Natural killer cell (primary cell): Measurements from ENCODE around the gene TRAP1. TPM values are rescaled to one million over a fixed set of nuclear protein-coding genes. Genes with fewer than 3 reads are reported as not detected.

Source experiments
- ATAC-seq, 3 donors: fragments of 150-1000 bp in 2 of 3; fragments of 200-7000 bp in 1 of 3; cut with Tn5 transposase; 1 replicate in 1 of 3; 2 replicates in 2 of 3; pipeline ENCODE4 v1.10.0; 2021; ENCODE audit warnings: mild to moderate bottlenecking in 2 of 3, moderate library complexity in 2 of 3
- DNase-seq, 2 donors: peaks; one replicate each; pipeline versions ENCODE4 v3.0.0 to v3.0.0-alpha.2; 2013 to 2021; ENCODE audit warnings: mixed read lengths in 1 of 2
- H3K27ac ChIP-seq: one replicate; pipeline ENCODE4 v1.5.1; 2013; ENCODE audit warnings: mild to moderate bottlenecking, low read length
- H3K27me3 ChIP-seq: one replicate; pipeline ENCODE4 v1.6.1; 2013; ENCODE audit warnings: low read length; ENCODE audit not compliant: control insufficient read depth, insufficient read depth
- H3K36me3 ChIP-seq: one replicate; pipeline ENCODE4 v1.6.1; 2013; ENCODE audit warnings: low read length; ENCODE audit not compliant: control insufficient read depth, insufficient read depth
- H3K4me1 ChIP-seq: one replicate; pipeline ENCODE4 v1.6.1; 2013; ENCODE audit warnings: low read length; ENCODE audit not compliant: control insufficient read depth, insufficient read depth
- H3K4me3 ChIP-seq: one replicate; pipeline ENCODE4 v1.5.1; 2013; ENCODE audit warnings: low read length
- H3K9me3 ChIP-seq: one replicate; pipeline ENCODE4 v1.6.1; 2013; ENCODE audit warnings: low read length; ENCODE audit not compliant: control insufficient read depth, insufficient read depth
- H3K27ac Mint-ChIP-seq, 2 donors: one replicate each; pipeline ENCODE4 v1.8.0; 2022; ENCODE audit warnings: mild to moderate bottlenecking in 2 of 2, mixed read lengths in 2 of 2, moderate library complexity in 1 of 2
- H3K27me3 Mint-ChIP-seq, 2 donors: one replicate each; pipeline ENCODE4 v1.8.0; 2022; ENCODE audit warnings: low read depth in 2 of 2, mixed read lengths in 2 of 2
- H3K36me3 Mint-ChIP-seq: one replicate; pipeline ENCODE4 v1.8.0; 2022; ENCODE audit warnings: mixed read lengths
- H3K4me1 Mint-ChIP-seq, 2 donors: one replicate each; pipeline ENCODE4 v1.8.0; 2022; ENCODE audit warnings: mixed read lengths in 2 of 2
- H3K4me3 Mint-ChIP-seq: one replicate; pipeline ENCODE4 v1.8.0; 2022; ENCODE audit warnings: mild to moderate bottlenecking, moderate library complexity, mixed read lengths
- H3K9me3 Mint-ChIP-seq, 2 donors: one replicate each; pipeline ENCODE4 v1.8.0; 2022; ENCODE audit warnings: mixed read lengths in 2 of 2
- WGBS: methylation state at CpG from one replicate; pipeline ENCODE4 v1.1.7; 2013; ENCODE audit warnings: missing lambda C conversion rate; ENCODE audit not compliant: insufficient coverage; 5-methylcytosine and 5-hydroxymethylcytosine counted together
- intact Hi-C: fragments of 100-400 bp; cut with micrococcal nuclease; formaldehyde crosslinking; loops from one replicate; pipeline ENCODE4 v1.14.2; 2022
- total RNA-seq, 4 donors: library from RNA; stranded (reverse); fragments of 120-200 nt in 1 of 4; gene quantifications; one replicate each; pipeline versions ENCODE4 v1.2.3 to v1.2.4, GENCODE V29; 2013 to 2022
- TF ChIP-seq, protein P1 (sequence below): fragments of 200-600 bp; IDR thresholded peaks from one replicate; pipeline ENCODE4 v1.8.0; 2022; ENCODE audit warnings: antibody characterized with exemption

Gene TRAP1
- total RNA-seq, 3 donors from 2014 or later (not counting 1 experiment from before 2014, with no cell fraction given): 33.7 to 56.7 (median 54.6) TPM

DNA sequence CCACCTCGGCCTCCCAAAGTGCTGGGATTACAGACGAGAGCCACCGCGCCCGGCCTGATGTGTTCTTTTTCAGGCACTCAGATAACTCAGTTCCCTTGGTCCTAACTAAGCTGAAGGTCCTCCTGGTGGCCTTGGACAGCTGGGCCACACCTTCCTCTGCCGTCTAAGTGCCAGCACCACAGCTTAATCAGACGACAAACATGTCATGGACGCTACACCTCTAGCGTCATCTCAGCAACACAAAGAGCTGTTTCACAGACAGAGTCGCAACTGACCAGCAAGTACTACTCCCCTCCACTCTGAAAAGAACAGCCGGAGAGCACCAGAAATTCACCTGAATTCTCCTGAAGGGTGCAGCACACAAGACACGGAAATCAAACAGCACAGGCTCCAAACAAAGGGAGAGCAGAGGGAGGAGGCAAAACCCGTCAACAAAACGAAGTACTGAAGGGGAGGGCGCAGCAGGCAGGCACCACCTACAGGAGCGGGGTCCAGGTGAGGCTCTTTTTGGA lies 4.4 kb downstream of the TRAP1 start:
- Histone ChIP-seq H3K9me3 (no peaks in the 10 kb centered on the region), H3K27me3 (no peaks in the 10 kb centered on the region), H3K27ac (no peak overlapping the region), H3K36me3 (no peaks in the 10 kb centered on the region), H3K4me3 (no peak overlapping the region), H3K4me1 (peaks cover 11% of the 10 kb centered on the region)
- TF ChIP-seq, protein P1, sequence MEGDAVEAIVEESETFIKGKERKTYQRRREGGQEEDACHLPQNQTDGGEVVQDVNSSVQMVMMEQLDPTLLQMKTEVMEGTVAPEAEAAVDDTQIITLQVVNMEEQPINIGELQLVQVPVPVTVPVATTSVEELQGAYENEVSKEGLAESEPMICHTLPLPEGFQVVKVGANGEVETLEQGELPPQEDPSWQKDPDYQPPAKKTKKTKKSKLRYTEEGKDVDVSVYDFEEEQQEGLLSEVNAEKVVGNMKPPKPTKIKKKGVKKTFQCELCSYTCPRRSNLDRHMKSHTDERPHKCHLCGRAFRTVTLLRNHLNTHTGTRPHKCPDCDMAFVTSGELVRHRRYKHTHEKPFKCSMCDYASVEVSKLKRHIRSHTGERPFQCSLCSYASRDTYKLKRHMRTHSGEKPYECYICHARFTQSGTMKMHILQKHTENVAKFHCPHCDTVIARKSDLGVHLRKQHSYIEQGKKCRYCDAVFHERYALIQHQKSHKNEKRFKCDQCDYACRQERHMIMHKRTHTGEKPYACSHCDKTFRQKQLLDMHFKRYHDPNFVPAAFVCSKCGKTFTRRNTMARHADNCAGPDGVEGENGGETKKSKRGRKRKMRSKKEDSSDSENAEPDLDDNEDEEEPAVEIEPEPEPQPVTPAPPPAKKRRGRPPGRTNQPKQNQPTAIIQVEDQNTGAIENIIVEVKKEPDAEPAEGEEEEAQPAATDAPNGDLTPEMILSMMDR: no peak
- ATAC-seq: no peak
- H3K4me1 Mint-ChIP-seq: peaks cover 12 to 18% of the 10 kb centered on the region in 2 donors
- DNase-seq: no peak
- no peaks in the 10 kb centered on the region for H3K9me3 Mint-ChIP-seq
- H3K27me3 Mint-ChIP-seq: no peaks in the 10 kb centered on the region
- no peaks in the 10 kb centered on the region for H3K36me3 Mint-ChIP-seq
- H3K27ac Mint-ChIP-seq: no peak overlapping the region
- intact Hi-C loops: no loop called here
- H3K4me3 Mint-ChIP-seq: no peak overlapping the region
- 96% methylated on average over 16 of the region's 16 CpGs for WGBS

DNA sequence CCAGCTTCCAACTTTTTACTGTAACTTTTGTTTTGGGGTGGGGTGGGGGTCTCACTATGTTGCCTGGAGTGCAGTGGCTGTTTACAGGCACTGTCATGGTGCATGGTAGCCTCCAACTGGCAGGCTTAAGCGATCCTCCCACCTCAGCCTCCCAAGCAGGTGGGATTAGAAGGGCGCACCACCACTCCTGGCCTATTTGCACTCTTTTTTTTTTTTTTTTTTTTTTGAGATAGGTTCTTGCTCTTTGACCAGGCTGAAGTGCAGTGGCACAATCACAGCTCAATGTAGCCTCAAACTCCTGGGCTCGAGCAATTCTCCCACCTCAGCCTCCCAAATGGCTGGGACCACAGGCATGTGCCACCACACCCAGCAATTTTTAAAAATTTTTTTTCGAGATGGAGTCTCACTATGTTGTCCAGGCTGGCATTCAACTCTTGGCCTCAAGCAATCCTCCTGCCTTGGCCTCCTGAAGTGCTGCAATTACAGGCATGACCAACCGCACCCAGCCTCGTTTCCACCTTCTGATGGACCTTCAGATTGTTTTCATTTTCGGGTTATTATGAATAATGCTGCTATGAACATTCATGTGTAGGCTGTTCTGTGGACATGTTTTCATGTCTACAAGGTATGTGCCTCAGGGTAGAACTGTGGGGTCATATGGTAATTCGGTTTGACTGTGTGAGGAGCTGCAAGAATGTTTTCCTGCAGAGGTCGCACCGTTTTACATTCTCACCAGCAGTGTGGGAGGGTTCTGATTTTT lies 10.9 kb downstream of the TRAP1 start:
- DNase-seq (no peak), ATAC-seq (no peak)
- H3K36me3 Mint-ChIP-seq: no peaks in the 10 kb centered on the region
- intact Hi-C loops: no loop called here
- no peaks in the 10 kb centered on the region for H3K36me3 ChIP-seq
- TF ChIP-seq, protein P1: no peak
- H3K4me3 Mint-ChIP-seq: no peak overlapping the region
- no peak overlapping the region for H3K27ac ChIP-seq
- no peak overlapping the region for H3K4me3 ChIP-seq
- no peaks in the 10 kb centered on the region for H3K27me3 ChIP-seq
- H3K9me3 ChIP-seq: no peaks in the 10 kb centered on the region
- H3K27ac Mint-ChIP-seq: no peak overlapping the region
- H3K27me3 Mint-ChIP-seq: no peaks in the 10 kb centered on the region
- WGBS: 78% methylated on average over 10 of the region's 10 CpGs
- H3K9me3 Mint-ChIP-seq: no peaks in the 10 kb centered on the region
- H3K4me1 ChIP-seq: no peaks in the 10 kb centered on the region
- peaks cover 0 to 7% of the 10 kb centered on the region in 2 donors for H3K4me1 Mint-ChIP-seq

DNA sequence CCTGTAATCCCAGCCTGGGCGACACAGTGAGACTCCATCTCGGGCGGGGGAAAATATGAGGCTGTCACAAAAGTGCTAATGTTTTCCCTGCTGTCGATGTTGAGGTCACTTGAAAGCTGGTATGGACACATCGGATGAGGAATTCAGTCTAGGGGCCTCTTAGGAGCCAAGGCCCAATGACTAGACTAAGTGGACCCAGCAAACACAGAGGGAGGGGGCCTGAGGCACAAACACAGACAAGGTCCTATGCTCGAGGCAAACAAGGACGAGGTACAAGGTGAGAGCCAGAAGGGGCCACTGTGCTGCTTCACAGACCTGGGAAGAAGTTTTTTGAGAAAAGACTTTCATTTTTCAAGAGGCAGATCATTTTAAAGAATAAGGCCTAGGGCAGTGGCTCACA lies 15.2 kb downstream of the TRAP1 start:
- intact Hi-C loops: no loop called here
- Mint-ChIP-seq H3K36me3 (no peaks in the 10 kb centered on the region), H3K4me3 (no peak overlapping the region), H3K4me1 (peaks cover 0 to 12% of the 10 kb centered on the region in 2 donors), H3K27ac (no peak overlapping the region), H3K9me3 (no peaks in the 10 kb centered on the region), H3K27me3 (no peaks in the 10 kb centered on the region)
- peaks cover 12% of the 10 kb centered on the region for H3K4me1 ChIP-seq
- H3K27me3 ChIP-seq: no peaks in the 10 kb centered on the region
- TF ChIP-seq, protein P1: no peak
- H3K36me3 ChIP-seq: no peaks in the 10 kb centered on the region
- ATAC-seq (no peak), DNase-seq (no peak)
- 94% methylated on average over 7 of the region's 7 CpGs for WGBS
- no peak overlapping the region for H3K27ac ChIP-seq
- no peaks in the 10 kb centered on the region for H3K9me3 ChIP-seq
- no peak overlapping the region for H3K4me3 ChIP-seq
